ENCODE measurements around the gene AR. TPM values are rescaled to one million over a fixed set of nuclear protein-coding genes. Genes with fewer than 3 reads are reported as not detected.
A peak's percentile ranks its signal among the peaks of the same experiment; 100 is the strongest.

The AR gene
- total and polyA plus RNA-seq, 2 donors (not counting 3 experiments of a cell fraction or from before 2014, with no cell fraction given) = 9.3 to 16.0 TPM

- CTCF ChIA-PET = no interaction called here
- no peak for TF ChIP-seq JUN (IDR thresholded peaks at IDR 0.05; ENCODE audit: borderline replicate concordance, insufficient read depth, insufficient read length, low read depth)
- TF ChIP-seq MYC (IDR thresholded peaks at IDR 0.05; ENCODE audit: low read depth, low read length) = no peak
- TF ChIP-seq FOS (IDR thresholded peaks at IDR 0.05; ENCODE audit: borderline replicate concordance, insufficient read depth, low read length) = no peak
- no peak for TF ChIP-seq CTCF (IDR thresholded peaks at IDR 0.05; ENCODE audit: extremely low read depth in 1 of 2, insufficient read depth in 1 of 2, low read depth in 1 of 2, low read length in 2 of 2)
- TF ChIP-seq POLR2AphosphoS5 (IDR thresholded peaks at IDR 0.05; ENCODE audit: insufficient read depth, low read depth, low read length) = no peak
- TF ChIP-seq GATA2 (IDR thresholded peaks at IDR 0.05; ENCODE audit: insufficient read depth, insufficient read length, low read depth, low read length) = no peak
- TF ChIP-seq POLR2A (IDR thresholded peaks at IDR 0.05; ENCODE audit: low read depth, low read length) = no peak
- no peak for TF ChIP-seq EZH2 (IDR thresholded peaks at IDR 0.05; ENCODE audit: borderline replicate concordance, low read depth, low read length, severe bottlenecking)
- no peak for TF ChIP-seq MAX (IDR thresholded peaks at IDR 0.05; ENCODE audit: insufficient read depth, insufficient read length)
- Histone ChIP-seq H3K4me1 (ENCODE audit: control insufficient read depth, extremely low read depth, insufficient read depth, low read length) (peaks cover 4% of the 10 kb centered on the region), H3K4me2 (ENCODE audit: insufficient read depth, low read length) (no peak overlapping the region), H3K9ac (replicated peaks; ENCODE audit: extremely low read depth, insufficient read depth, low read length) (no peak overlapping the region), H3K36me3 (ENCODE audit: control insufficient read depth in 2 of 2, extremely low read depth in 1 of 2, insufficient read depth in 2 of 2, low read length in 2 of 2) (no peaks in the 10 kb centered on the region), H2AFZ (ENCODE audit: low read depth, low read length) (no peak overlapping the region), H3K9me1 (replicated peaks; ENCODE audit: control insufficient read depth, extremely low read depth, insufficient read depth, low read length) (no peaks in the 10 kb centered on the region), H4K20me1 (replicated peaks; ENCODE audit: control insufficient read depth, extremely low read depth, insufficient read depth, low read length) (no peaks in the 10 kb centered on the region), H3K4me3 (replicated peaks in 1 of 3; ENCODE audit: insufficient read depth in 1 of 3, low read depth in 1 of 3, low read length in 3 of 3) (no peak overlapping the region), H3K27ac (ENCODE audit: insufficient read depth, low read depth, low read length) (no peak overlapping the region), H3K79me2 (ENCODE audit: control insufficient read depth, insufficient read depth, low read length) (no peaks in the 10 kb centered on the region), H3K27me3 (ENCODE audit: control insufficient read depth in 2 of 2, insufficient read depth in 2 of 2, low read length in 2 of 2) (no peaks in the 10 kb centered on the region), H3K9me3 (replicated peaks; ENCODE audit: control insufficient read depth, insufficient read depth, low read length) (no peaks in the 10 kb centered on the region)
- BruUV-seq (replicated peaks) = no TSS peak
- POLR2A ChIA-PET = no interaction called here
- FAIRE-seq (peak; percentile 26), DNase-seq (ENCODE audit: low read depth, low spot score) (peak; percentile 18)
- dilution Hi-C loops (cut with MboI; ENCODE audit: extremely low pct_ligation_motif_present, low sequenced_read_pairs) (no loop called here), intact Hi-C loops (cut with micrococcal nuclease) (no loop called here)
Measured at GRCh38 chrX:67749536-67749935, 205.7 kb downstream of the AR start.
